ENCODE results near the gene CRACDL. TPM values are rescaled to one million over a fixed set of nuclear protein-coding genes. Genes with fewer than 3 reads are reported as not detected.

CRACDL gene
- total and polyA plus RNA-seq, 2 of the 13 experiments (the other 11 are each of a cell fraction or from before 2014, with no cell fraction given) = 0.15 to 0.26 TPM

GRCh38 chr2:98809116-98809515, 126.9 kb downstream of the CRACDL start:
- Histone ChIP-seq H3K4me2 (ENCODE audit: low read depth, low read length) (no peak overlapping the region), H3K27me3 (ENCODE audit: control insufficient read depth in 1 of 2, insufficient read depth in 2 of 2, low read length in 2 of 2) (no peaks in the 10 kb centered on the region), H3K4me1 (ENCODE audit: insufficient read depth, low read length) (peaks cover 47% of the 10 kb centered on the region), H3K9ac (ENCODE audit: insufficient read depth, low read depth, low read length) (no peak overlapping the region), H3K4me3 (replicated peaks in 1 of 3; ENCODE audit: insufficient read depth in 1 of 3, low read depth in 2 of 3, low read length in 3 of 3) (no peak overlapping the region), H2AFZ (ENCODE audit: low read length) (no peak overlapping the region), H3K36me3 (replicated peaks in 1 of 2; ENCODE audit: control insufficient read depth in 1 of 2, insufficient read depth in 2 of 2, low read length in 2 of 2) (no peaks in the 10 kb centered on the region), H3K9me3 (ENCODE audit: low read length) (no peaks in the 10 kb centered on the region), H3K27ac (ENCODE audit: extremely low read length, insufficient read depth, low read length) (no peak overlapping the region), H4K20me1 (ENCODE audit: insufficient read depth, low read length) (no peaks in the 10 kb centered on the region), H3K79me2 (ENCODE audit: insufficient read depth, low read length) (no peaks in the 10 kb centered on the region)
- TF ChIP-seq HMG20A (CRISPR knock-in tag; IDR thresholded peaks at IDR 0.05; ENCODE audit: borderline replicate concordance) (no peak), ZNF550 (CRISPR knock-in tag; IDR thresholded peaks at IDR 0.05; ENCODE audit: borderline replicate concordance) (0 out of 2 replicates have a peak, but pooled peaks have one; percentile 41)
- 85% methylated on average over 4 of the region's 4 CpGs for WGBS (ENCODE audit: low lambda C conversion rate)
- ATAC-seq = no peak
- ChIA-PET POLR2A (interaction anchor here (6.7 kb wide), 1 partner anchor 14 kb away, joined by 87 read pairs; no protein-coding TSS in a partner anchor), CTCF (ENCODE audit: low intra/inter-chr PET ratio, low total read pairs) (no interaction called here)
- no peak for DNase-seq (ENCODE audit: low spot score)
- intact Hi-C loops (cut with micrococcal nuclease; ENCODE audit: unreplicated experiment) = no loop called here
- FAIRE-seq = no peak
- no TSS peak for BruUV-seq (replicated peaks)
- in situ Hi-C loops (cut with HindIII; ENCODE audit: extremely low pct_ligation_motif_present, low pct_unique_long_range_greater_than_20kb) = no loop called here

GRCh38 chr2:98808546-98808945, 127.5 kb downstream of the CRACDL start:
- Histone ChIP-seq H2AFZ (ENCODE audit: low read length) (no peak overlapping the region), H3K4me3 (replicated peaks in 1 of 3; ENCODE audit: insufficient read depth in 1 of 3, low read depth in 2 of 3, low read length in 3 of 3) (no peak overlapping the region), H3K9ac (ENCODE audit: insufficient read depth, low read depth, low read length) (no peak overlapping the region), H3K79me2 (ENCODE audit: insufficient read depth, low read length) (no peaks in the 10 kb centered on the region), H3K36me3 (replicated peaks in 1 of 2; ENCODE audit: control insufficient read depth in 1 of 2, insufficient read depth in 2 of 2, low read length in 2 of 2) (no peaks in the 10 kb centered on the region), H3K27ac (ENCODE audit: extremely low read length, insufficient read depth, low read length) (no peak overlapping the region), H3K27me3 (ENCODE audit: control insufficient read depth in 1 of 2, insufficient read depth in 2 of 2, low read length in 2 of 2) (no peaks in the 10 kb centered on the region), H3K4me2 (ENCODE audit: low read depth, low read length) (no peak overlapping the region), H3K9me3 (ENCODE audit: low read length) (no peaks in the 10 kb centered on the region), H4K20me1 (ENCODE audit: insufficient read depth, low read length) (no peaks in the 10 kb centered on the region), H3K4me1 (ENCODE audit: insufficient read depth, low read length) (peaks cover 52% of the 10 kb centered on the region)
- WGBS (ENCODE audit: low lambda C conversion rate) = 88% methylated on average over 3 of the region's 3 CpGs
- TF ChIP-seq ZNF687 (CRISPR knock-in tag; IDR thresholded peaks at IDR 0.05) (peak; percentile 16; the same call in 1 of the 2 replicates), PRDM10 (CRISPR knock-in tag; IDR thresholded peaks at IDR 0.05; ENCODE audit: low read depth) (0 out of 2 replicates have a peak, but pooled peaks have one; percentile 2), ZSCAN9 (CRISPR knock-in tag; IDR thresholded peaks at IDR 0.05; ENCODE audit: borderline replicate concordance) (no peak)
- BruUV-seq (replicated peaks) = no TSS peak
- ATAC-seq (no peak), DNase-seq (ENCODE audit: low spot score) (no peak), FAIRE-seq (no peak)
- ChIA-PET POLR2A (interaction anchor here (6.7 kb wide), 1 partner anchor 14 kb away, joined by 87 read pairs; no protein-coding TSS in a partner anchor), CTCF (ENCODE audit: low intra/inter-chr PET ratio, low total read pairs) (no interaction called here)
- in situ Hi-C loops (cut with HindIII; ENCODE audit: extremely low pct_ligation_motif_present, low pct_unique_long_range_greater_than_20kb) = no loop called here
- intact Hi-C loops (cut with micrococcal nuclease; ENCODE audit: unreplicated experiment) = no loop called here
